Measurements from ENCODE around the gene FCRL4.
"Not testable (repeated sequence)": the region's sequence is repeated elsewhere in the genome, so short reads cannot be mapped to it uniquely, and the experiment has no call there.

Gene FCRL4

DNA sequence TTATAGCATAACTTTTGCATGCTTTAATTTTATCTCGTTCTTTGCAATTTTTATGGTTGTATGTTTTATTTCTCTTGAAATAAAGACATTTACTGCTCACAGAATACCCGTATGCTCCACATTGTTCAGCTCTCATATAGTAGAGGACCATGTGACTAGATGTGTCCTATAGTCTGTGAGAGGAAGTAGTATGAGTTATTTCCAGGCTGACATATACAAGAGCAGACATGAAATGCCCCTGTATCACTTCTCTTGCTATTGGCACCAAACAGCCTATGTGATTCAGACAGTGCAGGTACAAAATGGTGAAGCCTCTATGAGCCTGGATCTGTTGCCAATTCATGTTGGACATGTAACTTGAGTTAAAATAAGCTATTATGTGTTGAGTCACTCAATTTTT lies 39.8 kb downstream of the FCRL4 start:
- TF ChIP-seq, protein P1, sequence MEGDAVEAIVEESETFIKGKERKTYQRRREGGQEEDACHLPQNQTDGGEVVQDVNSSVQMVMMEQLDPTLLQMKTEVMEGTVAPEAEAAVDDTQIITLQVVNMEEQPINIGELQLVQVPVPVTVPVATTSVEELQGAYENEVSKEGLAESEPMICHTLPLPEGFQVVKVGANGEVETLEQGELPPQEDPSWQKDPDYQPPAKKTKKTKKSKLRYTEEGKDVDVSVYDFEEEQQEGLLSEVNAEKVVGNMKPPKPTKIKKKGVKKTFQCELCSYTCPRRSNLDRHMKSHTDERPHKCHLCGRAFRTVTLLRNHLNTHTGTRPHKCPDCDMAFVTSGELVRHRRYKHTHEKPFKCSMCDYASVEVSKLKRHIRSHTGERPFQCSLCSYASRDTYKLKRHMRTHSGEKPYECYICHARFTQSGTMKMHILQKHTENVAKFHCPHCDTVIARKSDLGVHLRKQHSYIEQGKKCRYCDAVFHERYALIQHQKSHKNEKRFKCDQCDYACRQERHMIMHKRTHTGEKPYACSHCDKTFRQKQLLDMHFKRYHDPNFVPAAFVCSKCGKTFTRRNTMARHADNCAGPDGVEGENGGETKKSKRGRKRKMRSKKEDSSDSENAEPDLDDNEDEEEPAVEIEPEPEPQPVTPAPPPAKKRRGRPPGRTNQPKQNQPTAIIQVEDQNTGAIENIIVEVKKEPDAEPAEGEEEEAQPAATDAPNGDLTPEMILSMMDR (IDR thresholded peaks at IDR 0.05): no peak
- TF ChIP-seq ZFX (IDR thresholded peaks at IDR 0.05; ENCODE audit: borderline replicate concordance): no peak
- H3K27ac ChIP-seq: no peak overlapping the region

DNA sequence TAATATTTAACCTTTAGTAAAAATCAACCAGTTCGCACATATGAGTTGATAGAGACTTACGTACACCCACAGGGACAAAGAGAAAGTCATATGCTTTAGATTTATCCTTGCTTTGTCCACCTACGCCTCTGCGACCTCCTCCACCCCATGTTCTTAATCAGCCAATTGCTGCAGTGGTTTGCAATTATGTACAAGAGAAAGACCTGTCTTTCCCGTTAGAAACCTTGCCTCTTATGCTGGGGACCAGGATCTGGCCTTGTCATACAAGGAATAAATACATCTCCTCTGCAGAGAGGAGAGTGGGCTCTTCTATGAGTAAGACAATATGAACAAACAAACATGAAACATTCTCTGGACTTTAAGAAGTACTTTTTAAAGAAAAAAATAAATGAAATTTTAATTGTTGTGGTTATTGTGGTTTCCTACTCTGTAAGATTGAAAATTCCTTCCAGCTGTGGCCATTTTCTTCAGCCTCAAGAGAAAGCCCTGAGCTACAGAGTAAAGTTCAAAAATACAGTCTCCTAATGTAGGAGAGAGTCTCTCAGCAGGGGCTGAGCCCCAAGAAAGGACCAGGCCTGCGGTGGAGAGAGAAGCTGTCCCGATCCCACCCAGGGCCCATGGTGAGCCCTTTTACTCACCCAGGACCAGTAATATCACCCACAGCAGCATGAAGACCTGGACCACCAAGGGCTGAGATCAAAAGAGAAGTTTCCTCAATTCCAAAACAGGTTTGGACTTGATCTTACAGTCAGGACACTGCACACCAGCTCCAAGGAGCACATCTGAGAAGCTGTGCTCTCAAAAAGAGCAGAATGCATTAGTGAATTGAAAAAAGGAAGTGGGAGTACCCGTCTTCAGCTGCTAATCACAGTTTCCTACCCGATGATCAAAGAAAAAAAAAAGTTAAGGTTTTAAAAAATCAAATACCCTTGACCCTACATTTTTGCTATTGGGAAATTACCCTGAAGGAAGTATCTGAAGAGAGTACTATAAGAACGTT lies 45.9 kb downstream of the FCRL4 start, which contains the start of gene FCRL5:
Gene FCRL5 (minus strand): TSS at position 822 of the 1,000 bp plus-strand sequence. CDS start 153 bp downstream, at position 669.
- H3K27ac ChIP-seq: no peak within 1 kb of the TSS
- TF ChIP-seq ZFX (IDR thresholded peaks at IDR 0.05; ENCODE audit: borderline replicate concordance): no peak
- TF ChIP-seq, protein P1 (IDR thresholded peaks at IDR 0.05): no peak

DNA sequence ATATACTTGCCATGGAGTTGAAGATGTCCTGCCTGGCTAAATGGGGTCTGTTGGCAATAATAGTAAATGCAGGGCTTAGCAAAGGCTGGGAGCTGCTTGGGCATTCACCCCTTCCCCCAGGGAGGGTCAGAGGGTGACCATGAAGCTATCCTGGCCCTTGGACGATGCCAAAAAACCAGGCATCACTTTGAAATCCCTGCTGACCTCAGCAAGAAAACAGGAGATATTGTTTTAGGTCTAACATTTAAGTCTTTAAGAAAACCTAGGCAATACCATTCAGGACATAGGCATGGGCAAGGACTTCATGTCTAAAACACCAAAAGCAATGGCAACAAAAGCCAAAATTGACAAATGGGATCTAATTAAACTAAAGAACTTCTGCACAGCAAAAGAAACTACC lies 49.8 kb downstream of the FCRL4 start:
- H3K27ac ChIP-seq: not testable (repeated sequence)

DNA sequence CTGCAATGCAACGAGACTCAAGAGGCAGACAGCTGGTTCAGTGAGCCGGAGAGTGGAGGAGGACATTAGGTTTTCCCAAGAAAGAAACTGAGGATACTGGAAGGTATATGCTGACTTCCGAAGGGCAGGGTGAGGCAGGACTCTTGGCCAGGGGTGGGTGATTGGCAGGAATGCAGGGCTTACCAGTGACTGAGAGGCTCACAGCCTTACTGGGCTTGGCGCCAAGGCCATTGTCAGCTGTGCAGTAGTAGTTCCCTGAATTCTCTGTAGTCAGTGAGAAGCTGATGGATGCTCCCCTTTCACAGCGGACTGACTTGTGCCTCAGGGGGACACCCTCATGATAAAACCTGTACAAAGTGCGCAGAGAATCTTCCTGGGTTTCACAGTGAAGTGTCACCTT lies 55.2 kb downstream of the FCRL4 start:
- no peak for TF ChIP-seq ZFX (IDR thresholded peaks at IDR 0.05; ENCODE audit: borderline replicate concordance)
- TF ChIP-seq, protein P1 (IDR thresholded peaks at IDR 0.05): no peak
- H3K27ac ChIP-seq: no peak overlapping the region

DNA sequence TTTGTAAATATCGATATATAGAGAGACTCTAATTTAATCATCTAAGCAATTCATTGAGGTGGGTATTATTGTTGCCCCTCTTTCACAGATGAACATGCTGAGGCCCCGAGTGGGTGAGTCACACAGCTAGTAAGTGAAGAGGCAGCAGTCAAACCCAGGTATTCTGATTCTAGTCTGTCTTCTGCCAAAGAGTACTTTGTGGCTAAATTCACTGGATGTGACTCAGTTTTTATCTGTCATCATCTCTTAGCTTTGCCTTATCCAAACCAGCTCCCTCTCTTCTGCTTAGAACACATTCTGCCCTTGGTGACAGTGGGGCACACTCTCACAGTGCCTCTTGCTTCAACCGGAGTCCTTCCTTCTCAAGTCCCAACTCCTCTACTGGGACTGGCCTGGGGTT lies 57.0 kb downstream of the FCRL4 start:
- no peak for TF ChIP-seq ZFX (IDR thresholded peaks at IDR 0.05; ENCODE audit: borderline replicate concordance)
- TF ChIP-seq, protein P1 (IDR thresholded peaks at IDR 0.05): no peak
- no peak overlapping the region for H3K27ac ChIP-seq

DNA sequence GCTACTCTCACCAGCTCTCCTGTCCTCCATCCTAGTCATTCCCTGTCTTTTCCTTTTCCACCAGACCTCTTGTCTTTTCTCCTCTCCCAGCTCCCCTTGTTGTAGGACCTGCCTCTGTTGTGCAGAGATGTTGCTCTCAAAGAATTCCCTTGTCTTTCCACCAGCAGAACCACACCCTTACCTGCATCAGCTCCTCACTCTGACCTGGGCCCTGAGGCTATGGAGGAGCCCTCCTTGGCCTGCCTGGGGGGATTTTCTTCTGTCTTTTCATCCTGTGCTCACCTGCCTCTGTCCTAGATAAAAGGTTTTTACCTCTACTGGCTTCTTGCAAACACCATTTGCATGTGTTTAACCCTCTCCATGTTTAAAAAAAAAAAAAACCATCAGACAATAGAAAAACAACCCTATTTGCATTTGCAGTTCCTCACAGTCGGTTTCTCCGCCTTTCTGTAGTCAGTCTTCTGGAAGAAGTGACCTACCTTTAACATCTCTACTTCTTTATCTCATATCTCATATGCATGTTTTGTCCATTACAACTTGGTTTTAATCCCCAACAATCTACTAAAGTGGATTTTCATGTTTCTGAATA lies 57.6 kb downstream of the FCRL4 start:
- H3K27ac ChIP-seq: no peak overlapping the region
- no peak for TF ChIP-seq ZFX (IDR thresholded peaks at IDR 0.05; ENCODE audit: borderline replicate concordance)
- TF ChIP-seq, protein P1 (IDR thresholded peaks at IDR 0.05): no peak

DNA sequence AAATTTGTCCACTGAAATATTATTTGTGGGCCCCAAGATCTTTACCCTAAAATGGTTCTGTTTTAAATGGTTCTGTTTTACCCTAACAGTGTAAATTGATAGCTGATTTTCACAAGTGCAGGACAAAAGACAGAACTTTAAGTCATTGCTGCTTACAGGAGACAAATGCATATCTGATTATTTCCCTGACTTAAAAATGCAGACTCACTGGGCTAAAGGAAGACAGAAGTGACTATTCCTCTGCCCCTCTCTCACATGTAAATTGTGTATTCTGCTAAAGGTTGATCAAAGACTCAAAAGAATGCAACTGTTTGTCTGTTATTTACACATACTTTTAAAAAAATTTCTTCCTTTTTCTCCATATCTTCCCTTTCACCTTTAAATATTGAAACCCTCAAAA lies 58.3 kb downstream of the FCRL4 start:
- no peak overlapping the region for H3K27ac ChIP-seq
- TF ChIP-seq, protein P1 (IDR thresholded peaks at IDR 0.05): no peak
- TF ChIP-seq ZFX (IDR thresholded peaks at IDR 0.05; ENCODE audit: borderline replicate concordance): no peak

All from 22Rv1 (cell line).